A673 (cell line): ENCODE measurements around the gene TTN. TPM values are rescaled to one million over a fixed set of nuclear protein-coding genes. Genes with fewer than 3 reads are reported as not detected.

Experiments
- BruUV-seq: library from RNA; stranded (reverse); fragments of 400-500 nt; replicated peaks from 2 replicates; lab custom pipeline; 2021; lab: Mats Ljungman, UMichigan
- CTCF ChIA-PET: fragments of 300-600 bp; sonication (Branson Sonifier 250); formaldehyde crosslinking; loops from one replicate; lab custom pipeline; 2022; ENCODE audit warnings: antibody characterized with exemption; lab: Charles Lee
- POLR2A ChIA-PET: fragments of 300-600 bp; sonication (Branson Sonifier 250); formaldehyde crosslinking; loops from one replicate; lab custom pipeline; 2022; ENCODE audit warnings: antibody characterized with exemption; ENCODE audit not compliant: low non-redundant PET; lab: Charles Lee
- DNase-seq: peaks from one replicate; pipeline ENCODE4 v3.0.0-alpha.2; 2015; ENCODE audit warnings: low spot score
- H3K27ac ChIP-seq: fragments of 200-600 bp; sonication (generic); 2 replicates; pipeline ENCODE4 v1.5.1; 2016; ENCODE audit warnings: mixed run types, low read depth, mild to moderate bottlenecking, mixed read lengths, antibody characterized with exemption, low read length; ENCODE audit not compliant: poor library complexity, severe bottlenecking
- H3K27me3 ChIP-seq: fragments of 200-600 bp; sonication (generic); replicated peaks from 2 replicates; pipeline ENCODE4 v1.6.1; 2017; ENCODE audit warnings: mixed run types, low read depth, mild to moderate bottlenecking, mixed read lengths, antibody characterized with exemption, low read length; ENCODE audit not compliant: insufficient read depth, poor library complexity
- H3K36me3 ChIP-seq: fragments of 200-600 bp; sonication (generic); 2 replicates; pipeline ENCODE4 v1.6.1; 2016; ENCODE audit warnings: mixed run types, mild to moderate bottlenecking, mixed read lengths, antibody characterized with exemption, low read length; ENCODE audit not compliant: insufficient read depth, poor library complexity, severe bottlenecking
- H3K4me1 ChIP-seq: fragments of 200-600 bp; sonication (generic); 2 replicates; pipeline ENCODE4 v1.6.1; 2017; ENCODE audit warnings: mixed run types, mild to moderate bottlenecking, mixed read lengths, antibody characterized with exemption, low read length; ENCODE audit not compliant: insufficient read depth, poor library complexity, severe bottlenecking
- H3K4me3 ChIP-seq: fragments of 200-600 bp; sonication (generic); 2 replicates; pipeline ENCODE4 v1.5.1; 2016; ENCODE audit warnings: low read depth, mixed run types, mild to moderate bottlenecking, mixed read lengths, low read length; ENCODE audit not compliant: poor library complexity, severe bottlenecking
- H3K9me3 ChIP-seq: fragments of 200-600 bp; sonication (generic); 2 replicates; pipeline ENCODE4 v1.6.1; 2016; ENCODE audit warnings: mixed run types, low read depth, mild to moderate bottlenecking, mixed read lengths, antibody characterized with exemption, low read length; ENCODE audit not compliant: poor library complexity, severe bottlenecking
- CTCF ChIP-seq: fragments of 300-800, 200-600 bp; sonication (generic); conservative IDR thresholded peaks from 2 replicates; pipeline ENCODE4 v1.5.1; 2017; ENCODE audit warnings: low read depth, mild to moderate bottlenecking, antibody characterized with exemption, low read length, moderate library complexity, mixed read lengths
- EZH2 ChIP-seq: fragments of 200-600 bp; sonication (generic); IDR thresholded peaks from 2 replicates; pipeline ENCODE4 v1.6.1; 2017; ENCODE audit warnings: borderline replicate concordance, low read depth, mild to moderate bottlenecking, mixed read lengths, antibody characterized with exemption, low read length; ENCODE audit not compliant: poor library complexity, severe bottlenecking
- intact Hi-C: fragments of 100-400 bp; cut with micrococcal nuclease; formaldehyde crosslinking; loops from one replicate; pipeline ENCODE4 v1.10.0; 2022; ENCODE audit not compliant: unreplicated experiment
- total RNA-seq: library from RNA; stranded (reverse); gene quantifications from 2 replicates; pipeline ENCODE4 v1.2.3, GENCODE V29; 2021

The TTN gene
- total RNA-seq, 1 experiment from 2014 or later, result under 0.01 TPM

GRCh38 chr2:178834086-178834485, 26.9 kb upstream of the TTN start:
- POLR2A ChIA-PET, result no interaction called here
- DNase-seq, result no peak
- Histone ChIP-seq H3K27ac (no peak overlapping the region), H3K27me3 (no peaks in the 10 kb centered on the region), H3K4me3 (no peak overlapping the region), H3K4me1 (no peaks in the 10 kb centered on the region), H3K9me3 (no peaks in the 10 kb centered on the region), H3K36me3 (no peaks in the 10 kb centered on the region)
- no TSS peak for BruUV-seq
- CTCF ChIA-PET, result no interaction called here
- TF ChIP-seq CTCF (no peak), EZH2 (no peak)
- intact Hi-C loops, result no loop called here

- Histone ChIP-seq H3K36me3 (no peaks in the 10 kb centered on the region), H3K4me3 (no peak overlapping the region), H3K27me3 (no peaks in the 10 kb centered on the region), H3K9me3 (no peaks in the 10 kb centered on the region), H3K4me1 (no peaks in the 10 kb centered on the region), H3K27ac (no peak overlapping the region)
- ChIA-PET POLR2A (no interaction called here), CTCF (no interaction called here)
- no peak for DNase-seq
- TF ChIP-seq EZH2 (no peak), CTCF (no peak)
- intact Hi-C loops, result no loop called here
- BruUV-seq, result no TSS peak
These were observed 26.2 kb upstream of the TTN start for GRCh38 chr2:178833382-178833781.

- TF ChIP-seq EZH2, result no peak
- TF ChIP-seq CTCF, result no peak
- Histone ChIP-seq H3K4me1 (no peaks in the 10 kb centered on the region), H3K4me3 (no peak overlapping the region), H3K27me3 (no peaks in the 10 kb centered on the region), H3K9me3 (no peaks in the 10 kb centered on the region), H3K27ac (no peak overlapping the region), H3K36me3 (no peaks in the 10 kb centered on the region)
- intact Hi-C loops, result no loop called here
- DNase-seq, result no peak
- ChIA-PET CTCF (no interaction called here), POLR2A (no interaction called here)
- no TSS peak for BruUV-seq
These were observed 23.2 kb upstream of the TTN start for GRCh38 chr2:178830451-178830850.
